Upper lobe of left lung (tissue), 6 donors: ENCODE data around the gene NUCKS1. TPM values are rescaled to one million over a fixed set of nuclear protein-coding genes. Genes with fewer than 3 reads are reported as not detected.

Experiments
- ATAC-seq, 2 donors: fragments of 200-7000 bp; cut with Tn5 transposase; one replicate each; pipeline ENCODE4 v1.9.1; 2022; ENCODE audit warnings: mild to moderate bottlenecking in 2 of 2, moderate library complexity in 2 of 2; ENCODE audit not compliant: low FRiP score in 2 of 2
- DNase-seq, 2 donors: peaks; one replicate each; pipeline ENCODE4 v3.0.0-alpha.2; 2019 to 2020
- H3K27ac ChIP-seq, 4 donors: fragments of 200-600 bp; sonication (generic); one replicate each; pipeline ENCODE4 v1.5.1; 2016 to 2019
- H3K27me3 ChIP-seq, 4 donors: fragments of 200-600 bp; sonication (generic); one replicate each; pipeline ENCODE4 v1.5.1; 2017 to 2019
- H3K36me3 ChIP-seq, 4 donors: fragments of 200-600 bp; sonication (generic); one replicate each; pipeline ENCODE4 v1.5.1; 2016 to 2019
- H3K4me1 ChIP-seq, 4 donors: fragments of 200-600 bp; sonication (generic); one replicate each; pipeline ENCODE4 v1.5.1; 2018 to 2019
- H3K4me3 ChIP-seq, 4 donors: fragments of 200-600 bp; sonication (generic); one replicate each; pipeline ENCODE4 v1.5.1; 2017 to 2019; ENCODE audit warnings: mild to moderate bottlenecking in 2 of 4, moderate library complexity in 1 of 4
- H3K9me3 ChIP-seq, 4 donors: fragments of 200-600 bp; sonication (generic); one replicate each; pipeline ENCODE4 v1.5.1; 2018 to 2019
- CTCF ChIP-seq, 6 experiments: fragments of 450-650 bp in 4 of 6; fragments of 200-600 bp in 2 of 6; sonication (generic) in 2 of 6; IDR thresholded peaks; one replicate each; pipeline ENCODE4 v1.5.1; 2016 to 2019; ENCODE audit warnings: antibody characterized with exemption in 6 of 6
- EP300 ChIP-seq, 4 donors: sonication (generic); formaldehyde crosslinking; IDR thresholded peaks; one replicate each; pipeline ENCODE4 v1.5.1; 2017; ENCODE audit warnings: antibody characterized with exemption in 4 of 4, control low read depth in 2 of 4
- POLR2A ChIP-seq, 4 donors: fragments of 450-650 bp; IDR thresholded peaks; one replicate each; pipeline ENCODE4 v1.5.1; 2016 to 2017; ENCODE audit warnings: antibody characterized with exemption in 4 of 4, mild to moderate bottlenecking in 2 of 4
- POLR2AphosphoS5 ChIP-seq, 2 donors: sonication (generic); formaldehyde crosslinking; IDR thresholded peaks; one replicate each; pipeline ENCODE4 v1.5.1; 2017; ENCODE audit warnings: antibody characterized with exemption in 2 of 2
- WGBS, 2 donors: methylation state at CpG; one replicate each; pipeline ENCODE4 v1.1.5; 2017 to 2018; 5-methylcytosine and 5-hydroxymethylcytosine counted together
- total RNA-seq, 6 donors: library from RNA; depleted of rRNA in 4 of 6; stranded (reverse); fragments of >200 nt in 4 of 6; gene quantifications; one replicate each; pipeline versions ENCODE4 v1.1.0 to v1.2.1, GENCODE V29; 2016 to 2021
- donor health status: DM: no; HTN: no; CAD: no; lungs with moderate emphysema.
- donor health status: DM: no; HTN: yes; CAD: no; lungs with severe emphysema.

NUCKS1 gene
- total RNA-seq, 6 donors from 2014 or later = 65.4 to 182 (median 112) TPM

GRCh38 chr1:205690122-205690756 lies 59.7 kb downstream of the NUCKS1 start:
- Histone ChIP-seq H3K36me3 (no peaks in the 10 kb centered on the region), H3K4me3 (no peak overlapping the region), H3K4me1 (no peaks in the 10 kb centered on the region), H3K27me3 (no peaks in the 10 kb centered on the region), H3K27ac (no peak overlapping the region), H3K9me3 (no peaks in the 10 kb centered on the region)
- DNase-seq = no peak
- 81 to 84% methylated on average over 8 of the region's 8 CpGs for WGBS, 2 donors
- TF ChIP-seq POLR2AphosphoS5 (IDR thresholded peaks at IDR 0.05) = no peak
- TF ChIP-seq EP300 (IDR thresholded peaks at IDR 0.05) = no peak
- no peak for TF ChIP-seq CTCF (IDR thresholded peaks at IDR 0.05)
- TF ChIP-seq POLR2A (IDR thresholded peaks at IDR 0.05) = no peak
- ATAC-seq = no peak

GRCh38 chr1:205689479-205689878 lies 60.5 kb downstream of the NUCKS1 start:
- no peak overlapping the region for H3K4me3 ChIP-seq
- no peak for ATAC-seq
- no peaks in the 10 kb centered on the region for H3K4me1 ChIP-seq
- 80 to 81% methylated on average over 4 to 5 of the region's 5 CpGs for WGBS, 2 donors
- H3K27ac ChIP-seq = no peak overlapping the region
- H3K36me3 ChIP-seq = no peaks in the 10 kb centered on the region
- DNase-seq = no peak
- no peaks in the 10 kb centered on the region for H3K27me3 ChIP-seq
- H3K9me3 ChIP-seq = no peaks in the 10 kb centered on the region
- no peak for TF ChIP-seq EP300 (IDR thresholded peaks at IDR 0.05)
- no peak for TF ChIP-seq POLR2AphosphoS5 (IDR thresholded peaks at IDR 0.05)
- TF ChIP-seq POLR2A (IDR thresholded peaks at IDR 0.05) = no peak
- TF ChIP-seq CTCF (IDR thresholded peaks at IDR 0.05) = no peak

- Histone ChIP-seq H3K27ac (no peak overlapping the region), H3K9me3 (no peaks in the 10 kb centered on the region), H3K27me3 (no peaks in the 10 kb centered on the region), H3K4me3 (no peak overlapping the region), H3K36me3 (no peaks in the 10 kb centered on the region), H3K4me1 (no peaks in the 10 kb centered on the region)
- ATAC-seq (no peak), DNase-seq (no peak)
- TF ChIP-seq POLR2AphosphoS5 (IDR thresholded peaks at IDR 0.05) = no peak
- no peak for TF ChIP-seq CTCF (IDR thresholded peaks at IDR 0.05)
- no peak for TF ChIP-seq POLR2A (IDR thresholded peaks at IDR 0.05)
- TF ChIP-seq EP300 (IDR thresholded peaks at IDR 0.05) = no peak
- WGBS, 2 donors = 82% methylated on average over 7 of the region's 7 CpGs
Observed at GRCh38 chr1:205688171-205689080, 61.6 kb downstream of the NUCKS1 start.

GRCh38 chr1:205687242-205687641 lies 62.7 kb downstream of the NUCKS1 start:
- Histone ChIP-seq H3K27me3 (no peaks in the 10 kb centered on the region), H3K4me1 (no peaks in the 10 kb centered on the region), H3K9me3 (no peaks in the 10 kb centered on the region), H3K4me3 (no peak overlapping the region), H3K36me3 (no peaks in the 10 kb centered on the region), H3K27ac (no peak overlapping the region)
- DNase-seq (no peak), ATAC-seq (no peak)
- no peak for TF ChIP-seq POLR2A (IDR thresholded peaks at IDR 0.05)
- WGBS, 2 donors = 64 to 76% methylated on average over 2 of the region's 2 CpGs

GRCh38 chr1:205681364-205681763 lies 68.6 kb downstream of the NUCKS1 start:
- Histone ChIP-seq H3K4me1 (peaks cover 9 to 21% (median 14%) of the 10 kb centered on the region in 4 donors), H3K27me3 (no peaks in the 10 kb centered on the region), H3K27ac (no peak overlapping the region), H3K9me3 (no peaks in the 10 kb centered on the region), H3K4me3 (no peak overlapping the region), H3K36me3 (no peaks in the 10 kb centered on the region)
- DNase-seq = no peak
- no peak for ATAC-seq
- WGBS, 2 donors = 76 to 90% methylated on average over 3 of the region's 3 CpGs
- TF ChIP-seq EP300 (IDR thresholded peaks at IDR 0.05) (no peak), CTCF (IDR thresholded peaks at IDR 0.05) (no peak), POLR2AphosphoS5 (IDR thresholded peaks at IDR 0.05) (no peak), POLR2A (IDR thresholded peaks at IDR 0.05) (no peak)
